ENCODE measurements around the gene VPS13D. TPM values are rescaled to one million over a fixed set of nuclear protein-coding genes. Genes with fewer than 3 reads are reported as not detected.

The VPS13D gene
- total and polyA plus RNA-seq, 2 experiments from 2014 or later, result 10.7 to 34.9 TPM

DNA sequence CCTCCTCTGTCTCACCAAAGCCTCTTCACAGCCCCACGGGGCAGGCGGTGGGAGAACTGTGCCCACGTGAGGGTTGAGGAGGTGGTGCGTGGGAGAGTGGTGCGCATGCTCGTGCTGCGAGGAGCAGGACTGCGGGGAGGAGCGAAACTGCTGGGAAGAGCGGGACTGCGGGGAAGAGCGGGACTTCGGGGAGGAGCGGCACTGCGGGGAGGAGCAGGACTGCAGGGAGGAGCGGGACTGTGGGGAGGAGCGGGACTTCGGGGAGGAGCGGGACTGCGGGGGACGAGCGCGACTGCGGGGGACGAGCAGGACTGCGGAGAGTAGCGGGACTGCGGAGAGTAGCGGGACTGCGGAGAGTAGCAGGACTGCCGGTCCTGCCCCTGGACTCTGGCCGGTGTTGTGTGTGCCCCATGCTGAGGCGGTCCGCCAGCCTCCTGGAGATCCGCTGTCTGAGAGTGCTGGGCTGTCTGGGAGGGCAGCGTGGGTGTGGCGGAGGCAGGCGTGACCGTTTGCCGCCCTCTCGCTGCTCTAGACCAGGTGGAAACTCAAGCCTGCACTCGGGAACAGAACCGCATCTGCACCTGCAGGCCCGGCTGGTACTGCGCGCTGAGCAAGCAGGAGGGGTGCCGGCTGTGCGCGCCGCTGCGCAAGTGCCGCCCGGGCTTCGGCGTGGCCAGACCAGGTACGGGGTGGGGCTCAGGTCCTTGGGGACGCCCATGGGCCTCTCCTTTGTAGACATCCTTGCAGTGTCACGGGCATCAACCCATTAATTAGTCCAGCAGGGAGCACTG lies 38.4 kb upstream of the VPS13D start:
- Histone ChIP-seq H3K79me2 (replicated peaks; ENCODE audit: insufficient read depth) (no peaks in the 10 kb centered on the region), H2AFZ (no peak overlapping the region), H3K27ac (ENCODE audit: low read depth) (no peak overlapping the region), H3K27me3 (ENCODE audit: insufficient read depth) (no peaks in the 10 kb centered on the region), H3K9me2 (ENCODE audit: insufficient read depth) (no peaks in the 10 kb centered on the region), H3K36me3 (ENCODE audit: insufficient read depth) (no peaks in the 10 kb centered on the region), H3K4me1 (ENCODE audit: insufficient read depth) (no peaks in the 10 kb centered on the region), H3K4me2 (no peak overlapping the region), H3F3A (replicated peaks; ENCODE audit: low read depth) (peaks cover 3% of the 10 kb centered on the region; the same call in 1 of the 2 replicates), H4K20me1 (replicated peaks; ENCODE audit: insufficient read depth) (no peaks in the 10 kb centered on the region), H3K4me3 (no peak overlapping the region)
- no peak overlapping the region for H3K4me3 Mint-ChIP-seq
- no peak for TF ChIP-seq EZH2 (IDR thresholded peaks at IDR 0.05; ENCODE audit: low read depth, unreplicated experiment)
- no peak for TF ChIP-seq ZNF331 (CRISPR knock-in tag; IDR thresholded peaks at IDR 0.05; ENCODE audit: low read depth)
- TF ChIP-seq JUNB (IDR thresholded peaks at IDR 0.05; ENCODE audit: unreplicated experiment), result no peak
- no peak for TF ChIP-seq CREB1 (CRISPR knock-in tag; IDR thresholded peaks at IDR 0.05; ENCODE audit: low read depth)
- no peak for TF ChIP-seq ZNF114 (CRISPR knock-in tag; IDR thresholded peaks at IDR 0.05)
- TF ChIP-seq, protein P1, sequence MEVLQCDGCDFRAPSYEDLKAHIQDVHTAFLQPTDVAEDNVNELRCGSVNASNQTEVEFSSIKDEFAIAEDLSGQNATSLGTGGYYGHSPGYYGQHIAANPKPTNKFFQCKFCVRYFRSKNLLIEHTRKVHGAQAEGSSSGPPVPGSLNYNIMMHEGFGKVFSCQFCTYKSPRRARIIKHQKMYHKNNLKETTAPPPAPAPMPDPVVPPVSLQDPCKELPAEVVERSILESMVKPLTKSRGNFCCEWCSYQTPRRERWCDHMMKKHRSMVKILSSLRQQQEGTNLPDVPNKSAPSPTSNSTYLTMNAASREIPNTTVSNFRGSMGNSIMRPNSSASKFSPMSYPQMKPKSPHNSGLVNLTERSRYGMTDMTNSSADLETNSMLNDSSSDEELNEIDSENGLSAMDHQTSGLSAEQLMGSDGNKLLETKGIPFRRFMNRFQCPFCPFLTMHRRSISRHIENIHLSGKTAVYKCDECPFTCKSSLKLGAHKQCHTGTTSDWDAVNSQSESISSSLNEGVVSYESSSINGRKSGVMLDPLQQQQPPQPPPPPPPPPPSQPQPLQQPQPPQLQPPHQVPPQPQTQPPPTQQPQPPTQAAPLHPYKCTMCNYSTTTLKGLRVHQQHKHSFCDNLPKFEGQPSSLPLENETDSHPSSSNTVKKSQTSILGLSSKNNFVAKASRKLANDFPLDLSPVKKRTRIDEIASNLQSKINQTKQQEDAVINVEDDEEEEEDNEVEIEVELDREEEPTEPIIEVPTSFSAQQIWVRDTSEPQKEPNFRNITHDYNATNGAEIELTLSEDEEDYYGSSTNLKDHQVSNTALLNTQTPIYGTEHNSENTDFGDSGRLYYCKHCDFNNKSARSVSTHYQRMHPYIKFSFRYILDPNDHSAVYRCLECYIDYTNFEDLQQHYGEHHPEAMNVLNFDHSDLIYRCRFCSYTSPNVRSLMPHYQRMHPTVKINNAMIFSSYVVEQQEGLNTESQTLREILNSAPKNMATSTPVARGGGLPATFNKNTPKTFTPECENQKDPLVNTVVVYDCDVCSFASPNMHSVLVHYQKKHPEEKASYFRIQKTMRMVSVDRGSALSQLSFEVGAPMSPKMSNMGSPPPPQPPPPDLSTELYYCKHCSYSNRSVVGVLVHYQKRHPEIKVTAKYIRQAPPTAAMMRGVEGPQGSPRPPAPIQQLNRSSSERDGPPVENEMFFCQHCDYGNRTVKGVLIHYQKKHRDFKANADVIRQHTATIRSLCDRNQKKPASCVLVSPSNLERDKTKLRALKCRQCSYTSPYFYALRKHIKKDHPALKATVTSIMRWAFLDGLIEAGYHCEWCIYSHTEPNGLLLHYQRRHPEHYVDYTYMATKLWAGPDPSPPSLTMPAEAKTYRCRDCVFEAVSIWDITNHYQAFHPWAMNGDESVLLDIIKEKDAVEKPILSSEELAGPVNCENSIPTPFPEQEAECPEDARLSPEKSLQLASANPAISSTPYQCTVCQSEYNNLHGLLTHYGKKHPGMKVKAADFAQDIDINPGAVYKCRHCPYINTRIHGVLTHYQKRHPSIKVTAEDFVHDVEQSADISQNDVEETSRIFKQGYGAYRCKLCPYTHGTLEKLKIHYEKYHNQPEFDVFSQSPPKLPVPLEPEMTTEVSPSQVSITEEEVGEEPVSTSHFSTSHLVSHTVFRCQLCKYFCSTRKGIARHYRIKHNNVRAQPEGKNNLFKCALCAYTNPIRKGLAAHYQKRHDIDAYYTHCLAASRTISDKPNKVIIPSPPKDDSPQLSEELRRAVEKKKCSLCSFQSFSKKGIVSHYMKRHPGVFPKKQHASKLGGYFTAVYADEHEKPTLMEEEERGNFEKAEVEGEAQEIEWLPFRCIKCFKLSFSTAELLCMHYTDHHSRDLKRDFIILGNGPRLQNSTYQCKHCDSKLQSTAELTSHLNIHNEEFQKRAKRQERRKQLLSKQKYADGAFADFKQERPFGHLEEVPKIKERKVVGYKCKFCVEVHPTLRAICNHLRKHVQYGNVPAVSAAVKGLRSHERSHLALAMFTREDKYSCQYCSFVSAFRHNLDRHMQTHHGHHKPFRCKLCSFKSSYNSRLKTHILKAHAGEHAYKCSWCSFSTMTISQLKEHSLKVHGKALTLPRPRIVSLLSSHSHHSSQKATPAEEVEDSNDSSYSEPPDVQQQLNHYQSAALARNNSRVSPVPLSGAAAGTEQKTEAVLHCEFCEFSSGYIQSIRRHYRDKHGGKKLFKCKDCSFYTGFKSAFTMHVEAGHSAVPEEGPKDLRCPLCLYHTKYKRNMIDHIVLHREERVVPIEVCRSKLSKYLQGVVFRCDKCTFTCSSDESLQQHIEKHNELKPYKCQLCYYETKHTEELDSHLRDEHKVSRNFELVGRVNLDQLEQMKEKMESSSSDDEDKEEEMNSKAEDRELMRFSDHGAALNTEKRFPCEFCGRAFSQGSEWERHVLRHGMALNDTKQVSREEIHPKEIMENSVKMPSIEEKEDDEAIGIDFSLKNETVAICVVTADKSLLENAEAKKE (CRISPR knock-in tag; IDR thresholded peaks at IDR 0.05), result no peak
- TF ChIP-seq, protein P2, sequence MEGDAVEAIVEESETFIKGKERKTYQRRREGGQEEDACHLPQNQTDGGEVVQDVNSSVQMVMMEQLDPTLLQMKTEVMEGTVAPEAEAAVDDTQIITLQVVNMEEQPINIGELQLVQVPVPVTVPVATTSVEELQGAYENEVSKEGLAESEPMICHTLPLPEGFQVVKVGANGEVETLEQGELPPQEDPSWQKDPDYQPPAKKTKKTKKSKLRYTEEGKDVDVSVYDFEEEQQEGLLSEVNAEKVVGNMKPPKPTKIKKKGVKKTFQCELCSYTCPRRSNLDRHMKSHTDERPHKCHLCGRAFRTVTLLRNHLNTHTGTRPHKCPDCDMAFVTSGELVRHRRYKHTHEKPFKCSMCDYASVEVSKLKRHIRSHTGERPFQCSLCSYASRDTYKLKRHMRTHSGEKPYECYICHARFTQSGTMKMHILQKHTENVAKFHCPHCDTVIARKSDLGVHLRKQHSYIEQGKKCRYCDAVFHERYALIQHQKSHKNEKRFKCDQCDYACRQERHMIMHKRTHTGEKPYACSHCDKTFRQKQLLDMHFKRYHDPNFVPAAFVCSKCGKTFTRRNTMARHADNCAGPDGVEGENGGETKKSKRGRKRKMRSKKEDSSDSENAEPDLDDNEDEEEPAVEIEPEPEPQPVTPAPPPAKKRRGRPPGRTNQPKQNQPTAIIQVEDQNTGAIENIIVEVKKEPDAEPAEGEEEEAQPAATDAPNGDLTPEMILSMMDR (conservative IDR thresholded peaks at IDR 0.05; ENCODE audit: low read depth in 2 of 2), result no peak
- TF ChIP-seq ETS1 (IDR thresholded peaks at IDR 0.05), result no peak
- no peak for TF ChIP-seq REST (IDR thresholded peaks at IDR 0.05; ENCODE audit: unreplicated experiment)
- no peak for TF ChIP-seq POLR2AphosphoS5 (IDR thresholded peaks at IDR 0.05; ENCODE audit: low read depth)
- no peak for TF ChIP-seq NANOG (IDR thresholded peaks at IDR 0.05; ENCODE audit: borderline replicate concordance)
- ATAC-seq (peak; percentile 12), DNase-seq (ENCODE audit: low spot score) (peak; percentile 32)
- H3K4me1 Mint-ChIP-seq, result peaks cover 14% of the 10 kb centered on the region
- H3K27me3 Mint-ChIP-seq (ENCODE audit: insufficient read depth, low read depth, poor library complexity), result peaks cover 11% of the 10 kb centered on the region
- no peak overlapping the region for H3K27ac Mint-ChIP-seq
- no peaks in the 10 kb centered on the region; the same call in 2 of the 3 replicates for H3K36me3 Mint-ChIP-seq (ENCODE audit: low read depth)
- H3K9me3 Mint-ChIP-seq, result no peaks in the 10 kb centered on the region

Measured in GM23338 (cell line).